Activated CD4-positive, alpha-beta T cell treated with anti-CD3 and anti-CD28 coated beads, Interleukin-2, amount 50 U/mL, for 24 hours (primary cell): ENCODE results near the gene TXNDC12.
"Not testable (repeated sequence)": the region's sequence is repeated elsewhere in the genome, so short reads cannot be mapped to it uniquely, and the experiment has no call there.

Experiments used
- DNase-seq, 2 donors: peaks; one replicate each; pipeline ENCODE4 v3.0.0-alpha.2; 2020; ENCODE audit warnings: low read depth in 1 of 2, low spot score in 1 of 2

The TXNDC12 gene

GRCh38 chr1:52049337-52049736 lies 5.7 kb downstream of the TXNDC12 start:
- not testable (repeated sequence) for DNase-seq

DNA sequence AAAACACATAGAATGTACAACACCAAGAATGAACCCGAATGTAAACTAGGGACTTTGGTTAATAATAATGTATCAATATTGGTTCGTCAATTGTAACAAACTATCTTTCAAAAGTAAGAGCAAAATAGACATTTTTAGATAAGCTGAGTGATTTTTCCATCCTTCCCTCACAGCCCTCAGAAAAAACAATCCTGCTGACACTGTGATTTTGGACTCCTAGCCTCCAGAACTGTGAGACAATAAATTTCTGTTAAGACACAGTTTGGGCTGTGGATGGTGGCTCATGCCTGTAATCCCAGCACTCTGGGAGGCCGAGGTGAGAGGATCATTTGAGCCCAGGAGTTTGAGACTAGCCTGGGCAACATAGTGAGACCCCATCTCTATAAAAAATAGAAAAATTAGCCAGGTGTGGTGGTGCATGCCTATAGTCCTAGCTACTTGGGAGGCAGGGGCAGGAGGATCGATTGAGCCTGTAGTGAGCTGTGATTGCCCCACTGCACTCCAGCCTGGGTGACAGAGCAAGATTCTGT lies 9.3 kb downstream of the TXNDC12 start:
- DNase-seq: not testable (repeated sequence)

- DNase-seq: no peak
Measured at GRCh38 chr1:52045236-52045635, 9.8 kb downstream of the TXNDC12 start.

DNA sequence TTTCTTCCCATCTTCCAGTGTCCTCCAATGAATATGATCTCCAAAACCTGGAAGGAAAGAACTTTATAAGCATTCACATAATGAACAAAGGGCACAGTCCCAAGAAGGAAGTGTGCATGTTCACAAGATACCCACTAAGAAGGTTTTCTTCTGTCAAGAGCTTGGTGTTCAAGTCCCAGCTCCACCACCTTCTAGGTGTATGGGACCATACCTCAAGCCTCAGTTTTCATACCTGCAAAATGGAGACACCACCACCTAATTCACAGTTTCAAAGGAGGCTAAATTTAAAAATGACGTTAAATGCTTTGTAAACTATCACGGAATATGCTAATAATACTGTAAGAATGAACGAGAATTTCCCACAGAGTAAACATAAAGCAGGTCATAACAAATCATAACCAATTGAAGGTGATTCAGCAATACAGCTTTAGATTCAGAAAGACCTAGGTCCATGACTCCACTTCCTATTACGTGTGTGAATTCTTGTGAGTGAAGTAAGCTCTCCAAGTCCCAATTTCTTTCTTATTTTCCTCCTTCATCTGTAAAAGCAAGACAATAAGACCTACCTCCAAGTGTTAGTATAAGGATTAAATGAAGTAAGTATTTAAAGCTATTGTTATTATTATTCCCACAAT lies 13.3 kb downstream of the TXNDC12 start:
- DNase-seq: no peak

DNA sequence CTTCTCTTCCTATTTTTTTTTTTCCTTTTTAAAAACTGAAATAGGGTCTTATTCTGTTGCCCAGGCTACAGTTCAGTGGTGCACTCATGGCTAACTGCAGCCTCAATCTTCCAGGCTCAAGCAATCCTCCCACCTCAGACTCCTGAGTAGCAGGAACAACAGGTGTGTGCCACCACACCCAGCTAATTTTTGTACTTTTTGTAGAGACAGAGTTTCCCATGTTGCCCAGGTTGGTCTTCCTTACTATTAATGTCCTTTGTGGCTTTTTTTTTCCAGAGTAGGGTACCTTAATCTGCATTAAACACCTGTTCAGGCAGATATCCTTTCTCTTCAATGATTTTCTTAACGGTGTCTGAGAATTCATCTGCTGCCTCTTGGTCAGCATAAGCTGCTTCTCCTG lies 17.1 kb downstream of the TXNDC12 start:
- no peak for DNase-seq

GRCh38 chr1:52037402-52037814 lies 17.6 kb downstream of the TXNDC12 start:
- no peak for DNase-seq

DNA sequence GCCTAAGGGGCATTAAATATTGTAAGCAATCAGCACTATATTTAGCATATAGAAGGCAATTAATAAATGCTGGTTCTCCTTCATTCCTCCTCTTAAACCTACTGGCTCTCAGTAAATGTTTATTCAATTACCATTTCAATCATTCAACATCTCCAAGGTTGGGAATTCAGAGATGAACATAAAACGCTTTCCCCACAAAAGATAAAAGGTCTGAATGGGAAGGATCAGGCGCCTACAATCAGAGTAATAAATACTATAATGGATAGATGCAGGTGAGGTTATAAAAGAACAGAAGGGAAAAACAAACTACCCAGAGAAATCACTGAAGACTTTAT lies 21.0 kb downstream of the TXNDC12 start:
- DNase-seq: no peak

- peak; percentile 62 to 85 for DNase-seq
Measured at GRCh38 chr1:52033190-52034049, 21.6 kb downstream of the TXNDC12 start, which contains the start of gene KTI12. Gene KTI12 (minus strand): TSS chr1:52033810. CDS start chr1:52033761, 49 bp downstream.

DNA sequence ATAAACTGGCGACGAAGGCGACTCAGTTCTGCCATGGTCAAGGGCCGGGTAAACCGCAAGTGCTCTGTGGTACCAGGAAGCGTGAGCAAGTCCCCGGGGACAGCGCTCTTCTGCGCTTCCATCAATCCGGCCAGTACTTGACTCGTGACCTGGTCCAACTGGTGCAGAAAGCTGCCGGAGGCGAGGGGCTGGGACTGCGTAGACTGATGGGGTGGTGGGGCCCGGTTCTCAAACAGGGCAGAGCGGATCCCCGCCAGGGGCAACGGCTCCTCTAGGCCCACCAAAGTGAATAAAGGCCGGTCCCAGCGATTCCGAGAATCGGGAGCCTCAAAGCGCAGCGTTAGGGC lies 22.2 kb downstream of the TXNDC12 start:
- no peak for DNase-seq

DNA sequence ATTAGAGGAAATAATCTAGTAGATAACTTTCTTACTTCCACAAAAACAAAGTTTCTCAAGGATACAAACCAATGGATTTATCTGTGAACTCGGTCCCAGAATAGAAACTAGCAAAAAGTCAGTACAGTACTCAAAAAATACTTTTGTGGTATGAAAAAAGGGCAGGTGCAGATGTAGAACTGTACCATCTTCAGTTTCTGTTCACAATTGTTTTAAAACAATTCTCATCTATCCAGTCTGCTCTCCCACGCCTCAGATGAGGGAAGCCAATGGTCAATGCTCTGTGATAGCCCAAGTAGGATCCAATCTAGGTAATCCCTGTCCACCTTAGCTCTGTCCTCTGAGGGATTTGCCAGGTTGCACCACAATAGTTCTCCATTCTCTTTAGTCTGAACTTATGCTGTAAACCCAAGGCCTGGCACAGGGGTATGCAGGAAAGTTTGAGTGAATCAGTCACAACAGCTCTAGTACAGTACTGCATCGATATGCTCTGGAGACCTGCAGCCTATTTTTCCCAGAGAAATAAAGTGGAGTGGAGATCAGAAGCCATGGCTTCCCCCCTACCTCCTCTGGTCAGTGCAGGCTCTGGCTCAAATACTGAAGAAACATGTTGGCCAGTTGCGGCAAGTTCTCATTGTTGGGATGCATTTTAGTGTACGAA lies 22.7 kb downstream of the TXNDC12 start:
- DNase-seq: no peak

DNA sequence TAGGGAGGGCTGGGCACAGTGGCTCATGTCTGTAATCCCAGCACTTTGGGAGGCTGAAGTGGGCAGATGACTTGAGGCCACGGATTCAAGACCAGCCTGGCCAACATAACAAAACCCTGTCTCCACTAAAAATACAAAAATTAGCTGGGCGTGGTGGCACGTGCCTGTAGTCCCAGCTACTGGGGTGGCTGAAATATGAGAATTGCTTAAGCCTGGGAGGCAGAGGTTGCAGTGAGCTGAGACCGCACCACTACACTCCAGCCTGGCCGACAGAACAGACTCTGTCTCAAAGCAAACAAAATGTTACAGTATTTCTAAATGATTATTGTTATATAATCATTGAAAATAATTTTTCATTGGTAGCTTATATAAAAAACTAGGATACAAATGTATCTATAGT lies 26.2 kb downstream of the TXNDC12 start:
- not testable (repeated sequence) for DNase-seq

DNA sequence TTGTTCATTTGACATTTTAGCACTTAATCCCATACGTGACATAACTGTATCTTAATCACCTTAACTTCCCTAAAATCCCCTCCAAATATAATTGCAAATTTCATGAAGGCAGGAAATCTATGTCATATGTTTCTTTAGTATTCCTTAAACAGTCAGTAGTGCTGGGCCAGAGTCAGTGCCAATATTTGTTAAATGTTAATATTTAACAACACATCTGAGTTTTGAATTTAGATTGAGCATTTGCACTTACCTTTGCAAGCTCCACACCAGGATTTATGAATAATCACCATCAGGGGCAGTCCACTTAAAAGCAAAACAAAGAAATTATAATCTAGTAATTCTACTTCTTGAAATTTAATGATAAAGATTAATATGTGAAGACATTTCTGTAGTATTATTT lies 26.7 kb downstream of the TXNDC12 start:
- DNase-seq: no peak

GRCh38 chr1:52026278-52026677 lies 28.7 kb downstream of the TXNDC12 start:
- DNase-seq: no peak

GRCh38 chr1:52022133-52022532 lies 32.9 kb downstream of the TXNDC12 start:
- DNase-seq: no peak

GRCh38 chr1:52008071-52008809 lies 46.8 kb downstream of the TXNDC12 start:
- DNase-seq: no peak

DNA sequence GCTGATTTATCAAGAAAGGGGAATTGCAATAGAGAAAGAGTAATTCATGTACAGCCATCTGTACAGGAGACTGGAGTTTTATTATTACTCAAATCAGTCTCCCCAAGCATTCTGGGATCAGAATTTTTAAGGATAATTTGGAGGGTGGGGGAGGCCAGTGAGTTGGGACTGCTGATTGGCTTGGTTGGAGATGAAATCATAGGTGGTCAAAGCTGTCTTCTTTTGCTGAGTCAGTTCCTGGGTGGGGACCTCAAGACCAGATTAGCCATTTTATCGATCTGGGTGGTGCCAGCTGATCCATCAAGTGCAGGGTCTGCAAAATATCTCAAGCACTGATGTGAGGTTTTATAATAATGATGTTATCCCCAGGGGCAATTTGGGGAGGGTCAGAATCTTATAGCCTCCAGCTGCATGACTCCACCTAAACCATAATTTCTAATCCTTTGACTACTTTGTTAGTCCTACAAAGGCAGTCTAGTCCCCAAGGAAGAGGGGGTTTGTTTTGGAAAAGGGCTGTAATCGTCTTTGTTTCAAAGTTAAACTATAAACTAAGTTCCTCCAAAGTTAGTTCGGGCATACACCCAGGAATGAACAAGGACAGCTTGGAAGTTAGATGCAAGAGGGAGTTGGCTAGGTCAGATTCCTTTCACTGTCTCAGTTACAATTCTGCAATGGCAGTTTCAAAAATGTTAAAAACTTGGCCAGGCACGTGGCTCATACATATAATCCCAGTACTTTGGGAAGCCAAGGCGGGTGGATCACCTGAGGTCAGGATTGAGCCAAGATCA lies 47.6 kb downstream of the TXNDC12 start:
- no peak for DNase-seq

- not testable (repeated sequence) for DNase-seq
Measured at GRCh38 chr1:52006081-52006553, 48.9 kb downstream of the TXNDC12 start.

DNA sequence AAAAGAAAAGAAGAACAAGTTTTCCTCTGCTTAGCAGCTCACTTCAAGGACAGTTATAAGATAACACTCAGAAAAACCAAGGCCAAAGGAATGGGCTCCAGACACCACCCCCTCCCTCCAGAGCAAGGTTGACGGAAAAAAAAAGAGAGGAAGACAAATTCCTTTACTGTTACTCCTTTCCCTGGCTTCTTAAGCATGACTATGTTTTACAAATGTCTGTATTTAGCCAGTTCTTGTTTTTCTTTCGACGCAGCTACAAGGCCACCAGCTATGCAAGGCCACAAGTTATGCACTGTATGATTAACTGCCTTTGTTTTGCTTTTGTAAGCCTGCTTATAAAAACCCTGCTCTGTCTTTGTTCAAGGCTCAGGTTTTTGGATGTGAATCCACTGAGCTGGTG lies 49.4 kb downstream of the TXNDC12 start:
- DNase-seq: not testable (repeated sequence)

DNA sequence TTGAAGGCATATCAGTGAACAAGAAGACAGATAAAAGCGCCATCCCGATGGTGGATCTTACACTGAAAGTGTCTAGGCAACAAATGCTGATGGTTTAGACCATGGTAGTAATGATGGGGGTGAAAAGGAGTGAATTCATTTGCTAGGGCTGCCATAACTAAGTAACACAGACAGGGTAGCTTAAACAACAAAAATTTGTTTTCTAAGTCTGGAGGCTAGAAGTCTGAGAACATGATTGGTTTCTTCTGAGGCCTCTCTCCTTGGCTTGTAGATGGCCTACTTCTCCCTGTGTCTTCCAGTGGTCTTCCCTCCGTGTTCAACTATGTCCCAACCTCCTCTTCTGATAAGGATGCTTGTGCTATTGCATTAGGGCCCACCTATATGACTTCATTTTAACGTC lies 51.1 kb downstream of the TXNDC12 start:
- DNase-seq: no peak
